ENCODE measurements around the gene CSF1. TPM values are rescaled to one million over a fixed set of nuclear protein-coding genes. Genes with fewer than 3 reads are reported as not detected.

The CSF1 gene
- total and polyA plus RNA-seq, 12 donors, result 3.8 to 295 (median 88.5) TPM

DNA sequence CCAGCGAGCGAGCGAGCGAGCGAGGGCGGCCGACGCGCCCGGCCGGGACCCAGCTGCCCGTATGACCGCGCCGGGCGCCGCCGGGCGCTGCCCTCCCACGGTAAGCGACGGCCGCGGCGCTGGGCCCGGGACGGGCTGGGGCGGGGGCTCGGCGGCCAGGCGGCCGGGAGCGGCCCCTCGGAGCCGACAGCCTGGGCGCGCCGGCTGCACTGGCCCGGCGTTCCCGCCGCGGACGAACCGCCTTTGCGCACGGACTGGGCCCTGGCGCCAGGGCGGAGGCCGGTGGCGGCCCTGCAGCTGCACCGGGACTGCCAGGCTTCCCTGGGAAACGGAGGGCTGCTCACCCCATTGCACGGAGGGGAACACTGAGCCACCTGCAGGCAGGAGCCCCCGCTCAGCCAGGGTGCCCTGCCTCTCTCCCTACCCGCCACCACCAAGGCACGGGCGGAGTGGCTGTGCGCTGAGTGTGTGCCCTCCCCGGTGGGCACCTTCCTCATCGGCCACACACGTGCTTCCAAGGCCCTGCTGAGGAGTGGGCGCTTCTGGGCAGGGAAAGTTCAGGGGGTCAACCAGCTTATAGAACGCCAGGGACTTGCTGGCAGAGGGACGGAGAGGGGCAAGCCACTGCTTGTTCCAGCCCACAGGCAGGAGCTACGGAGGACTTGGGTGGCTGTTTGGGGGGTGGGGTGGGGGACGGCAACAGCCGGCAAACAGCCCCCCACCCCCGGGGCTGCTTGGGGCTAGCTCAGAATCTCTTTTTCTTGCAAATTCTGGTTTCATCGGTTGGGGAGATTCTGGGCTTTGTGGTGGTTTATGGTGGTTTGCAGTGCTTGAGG is 532 bp downstream of the CSF1 start:
- H3K27ac ChIP-seq, result peak overlapping the region in 4 of 5 donors; percentile 49 to 83 (median 80)
- H3K4me3 ChIP-seq, result peak overlapping the region; percentile 31 to 84 (median 62)
- intact Hi-C loops (cut with DNase I), result loop anchor here (5.0 to 10.0 kb wide), 3 partner anchors 71 to 126 kb away; partner anchors contain the start of gene AHCYL1 (in 1 of the 2)
- TF ChIP-seq POLR2A (IDR thresholded peaks at IDR 0.05), result no peak
- TF ChIP-seq, protein P1, sequence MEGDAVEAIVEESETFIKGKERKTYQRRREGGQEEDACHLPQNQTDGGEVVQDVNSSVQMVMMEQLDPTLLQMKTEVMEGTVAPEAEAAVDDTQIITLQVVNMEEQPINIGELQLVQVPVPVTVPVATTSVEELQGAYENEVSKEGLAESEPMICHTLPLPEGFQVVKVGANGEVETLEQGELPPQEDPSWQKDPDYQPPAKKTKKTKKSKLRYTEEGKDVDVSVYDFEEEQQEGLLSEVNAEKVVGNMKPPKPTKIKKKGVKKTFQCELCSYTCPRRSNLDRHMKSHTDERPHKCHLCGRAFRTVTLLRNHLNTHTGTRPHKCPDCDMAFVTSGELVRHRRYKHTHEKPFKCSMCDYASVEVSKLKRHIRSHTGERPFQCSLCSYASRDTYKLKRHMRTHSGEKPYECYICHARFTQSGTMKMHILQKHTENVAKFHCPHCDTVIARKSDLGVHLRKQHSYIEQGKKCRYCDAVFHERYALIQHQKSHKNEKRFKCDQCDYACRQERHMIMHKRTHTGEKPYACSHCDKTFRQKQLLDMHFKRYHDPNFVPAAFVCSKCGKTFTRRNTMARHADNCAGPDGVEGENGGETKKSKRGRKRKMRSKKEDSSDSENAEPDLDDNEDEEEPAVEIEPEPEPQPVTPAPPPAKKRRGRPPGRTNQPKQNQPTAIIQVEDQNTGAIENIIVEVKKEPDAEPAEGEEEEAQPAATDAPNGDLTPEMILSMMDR (IDR thresholded peaks at IDR 0.05), result peak in 1 of 6 experiments; percentile 7
- peak in 1 of 7 donors; percentile 38 for DNase-seq
- peaks cover 32 to 48% of the 10 kb centered on the region in 2 donors for H3K4me1 ChIP-seq (replicated peaks in 1 of 2)
- WGBS, 4 donors, result 2 to 7% (median 3%) methylated on average over 22 to 70 of the region's 70 CpGs; no CpG with 5 or more reads in 1 of the 4 donors
- no peaks in the 10 kb centered on the region for H3K9me3 ChIP-seq (replicated peaks in 1 of 3)
- H3K36me3 ChIP-seq (replicated peaks in 1 of 2), result peaks cover 0 to 20% of the 10 kb centered on the region in 2 donors
- no peaks in the 10 kb centered on the region for H3K27me3 ChIP-seq

DNA sequence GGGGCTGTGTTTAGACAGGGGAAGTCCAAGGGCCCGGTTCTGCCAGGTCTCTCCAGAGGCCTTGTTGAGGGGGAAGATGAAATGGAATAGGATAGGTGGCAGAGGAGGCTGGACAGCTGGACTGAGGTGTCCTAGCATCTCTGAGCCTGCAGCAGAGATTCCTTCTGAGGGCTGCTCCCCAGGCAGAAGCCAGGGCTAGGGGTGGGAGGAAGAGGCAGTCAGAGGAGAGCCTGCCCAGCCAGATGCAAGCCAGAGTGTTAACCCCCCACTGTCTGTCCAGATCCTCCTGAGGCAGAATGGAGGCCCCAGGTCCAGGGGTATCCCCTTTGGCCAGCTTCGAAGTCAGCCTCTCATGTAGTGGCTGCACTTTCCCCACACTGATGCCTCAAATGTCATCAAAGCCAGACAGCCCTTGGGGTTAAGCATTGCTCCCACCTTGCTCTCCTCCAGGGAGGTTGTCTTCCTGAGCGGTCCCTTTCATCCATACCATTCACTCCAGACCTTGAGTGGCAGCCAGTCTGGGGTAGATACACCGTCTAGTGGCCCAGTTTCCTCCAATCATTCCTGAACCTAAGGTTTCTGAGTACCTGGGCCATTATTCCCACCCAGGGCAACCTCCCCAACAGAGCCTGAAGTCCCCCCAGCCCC is 1.7 kb downstream of the CSF1 start:
- Histone ChIP-seq H3K9me3 (replicated peaks in 1 of 3) (no peaks in the 10 kb centered on the region), H3K4me3 (peak overlapping the region in 2 of 4 donors; percentile 31 to 84), H3K4me1 (replicated peaks in 1 of 2) (peaks cover 32 to 48% of the 10 kb centered on the region in 2 donors), H3K27me3 (no peaks in the 10 kb centered on the region), H3K27ac (peak overlapping the region in 3 of 5 donors; percentile 78 to 83 (median 82)), H3K36me3 (replicated peaks in 1 of 2) (peaks cover 0 to 32% of the 10 kb centered on the region in 2 donors)
- DNase-seq, result no peak
- TF ChIP-seq, protein P1 (IDR thresholded peaks at IDR 0.05), result no peak
- no peak for TF ChIP-seq POLR2A (IDR thresholded peaks at IDR 0.05)
- intact Hi-C loops (cut with DNase I), result loop anchor here (5.0 to 10.0 kb wide), 3 partner anchors 70 to 128 kb away; partner anchors contain the start of gene AHCYL1 (in 1 of the 2)
- 21 to 52% (median 33%) methylated on average over 3 to 4 of the region's 4 CpGs for WGBS, 4 donors

DNA sequence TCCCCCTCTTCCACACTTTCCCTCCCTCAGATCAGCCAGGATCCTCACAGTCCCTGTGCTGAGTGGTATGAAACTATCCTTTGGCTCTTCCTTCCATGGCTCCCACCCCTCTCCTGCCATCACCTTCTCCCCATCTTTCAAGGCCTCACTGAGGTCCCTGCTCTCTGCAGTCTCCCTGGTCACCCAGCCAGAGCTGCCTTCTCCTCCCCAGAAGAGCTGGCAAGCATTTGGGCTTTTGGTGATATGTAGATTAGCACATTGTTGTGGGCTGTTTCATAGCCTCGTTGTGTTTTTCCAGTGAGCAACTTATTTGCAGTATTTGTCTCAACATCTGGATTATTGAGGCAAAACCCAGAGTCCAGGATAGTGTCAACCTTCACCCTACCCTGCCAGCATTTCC is 2.2 kb downstream of the CSF1 start:
- H3K4me1 ChIP-seq (replicated peaks in 1 of 2), result peaks cover 35 to 48% of the 10 kb centered on the region in 2 donors
- TF ChIP-seq, protein P1 (IDR thresholded peaks at IDR 0.05), result no peak
- no peak for TF ChIP-seq POLR2A (IDR thresholded peaks at IDR 0.05)
- H3K9me3 ChIP-seq (replicated peaks in 1 of 3), result no peaks in the 10 kb centered on the region
- peak overlapping the region in 2 of 4 donors; percentile 31 to 84 for H3K4me3 ChIP-seq
- WGBS, 4 donors, result 8 to 29% (median 18%) methylated on average over 1 of the region's 1 CpG
- H3K36me3 ChIP-seq (replicated peaks in 1 of 2), result peaks cover 0 to 37% of the 10 kb centered on the region in 2 donors
- no peaks in the 10 kb centered on the region for H3K27me3 ChIP-seq
- DNase-seq, result peak in 3 of 7 donors; percentile 42 to 51 (median 49)
- peak overlapping the region in 3 of 5 donors; percentile 78 to 83 (median 82) for H3K27ac ChIP-seq
- intact Hi-C loops (cut with DNase I), result loop anchor here (5.0 to 10.0 kb wide), 3 partner anchors 69 to 128 kb away; partner anchors contain the start of gene AHCYL1 (in 1 of the 2)
